ENCODE measurements around the gene FGF12. TPM values are rescaled to one million over a fixed set of nuclear protein-coding genes. Genes with fewer than 3 reads are reported as not detected.

Gene FGF12
- polyA plus RNA-seq, 1 experiment: 0.11 TPM

GRCh38 chr3:192246847-192247559, 480.3 kb downstream of the FGF12 start:
- no peak for TF ChIP-seq CTCF (IDR thresholded peaks at IDR 0.05; ENCODE audit: insufficient read depth, low read depth, low read length)
- no peak for DNase-seq (ENCODE audit: low read depth)
- H3K4me3 ChIP-seq (ENCODE audit: low read depth, low read length): no peak overlapping the region
- no peaks in the 10 kb centered on the region for H3K36me3 ChIP-seq (ENCODE audit: control insufficient read depth, insufficient read depth, low read length)
- H3K27me3 ChIP-seq (ENCODE audit: control insufficient read depth, insufficient read depth, low read length): no peaks in the 10 kb centered on the region
- ChIA-PET CTCF (no interaction called here), POLR2A (no interaction called here)

- no peak overlapping the region for H3K4me3 ChIP-seq (ENCODE audit: low read depth, low read length)
- no peak for DNase-seq (ENCODE audit: low read depth)
- H3K27me3 ChIP-seq (ENCODE audit: control insufficient read depth, insufficient read depth, low read length): no peaks in the 10 kb centered on the region
- POLR2A ChIA-PET: no interaction called here
- TF ChIP-seq CTCF (IDR thresholded peaks at IDR 0.05; ENCODE audit: insufficient read depth, low read depth, low read length): no peak
- CTCF ChIA-PET: no interaction called here
- H3K36me3 ChIP-seq (ENCODE audit: control insufficient read depth, insufficient read depth, low read length): no peaks in the 10 kb centered on the region
Measured at GRCh38 chr3:192244591-192244990, 482.8 kb downstream of the FGF12 start.

- no peaks in the 10 kb centered on the region for H3K36me3 ChIP-seq (ENCODE audit: control insufficient read depth, insufficient read depth, low read length)
- DNase-seq (ENCODE audit: low read depth): no peak
- POLR2A ChIA-PET: no interaction called here
- CTCF ChIA-PET: no interaction called here
- H3K4me3 ChIP-seq (ENCODE audit: low read depth, low read length): no peak overlapping the region
- H3K27me3 ChIP-seq (ENCODE audit: control insufficient read depth, insufficient read depth, low read length): no peaks in the 10 kb centered on the region
- TF ChIP-seq CTCF (IDR thresholded peaks at IDR 0.05; ENCODE audit: insufficient read depth, low read depth, low read length): no peak
Measured at GRCh38 chr3:192239956-192240355, 487.4 kb downstream of the FGF12 start.

- H3K4me3 ChIP-seq (ENCODE audit: low read depth, low read length): no peak overlapping the region
- no peaks in the 10 kb centered on the region for H3K27me3 ChIP-seq (ENCODE audit: control insufficient read depth, insufficient read depth, low read length)
- DNase-seq (ENCODE audit: low read depth): no peak
- ChIA-PET CTCF (no interaction called here), POLR2A (no interaction called here)
- TF ChIP-seq CTCF (IDR thresholded peaks at IDR 0.05; ENCODE audit: insufficient read depth, low read depth, low read length): no peak
- H3K36me3 ChIP-seq (ENCODE audit: control insufficient read depth, insufficient read depth, low read length): no peaks in the 10 kb centered on the region
Measured at GRCh38 chr3:192237992-192238608, 489.2 kb downstream of the FGF12 start.

- Histone ChIP-seq H3K36me3 (ENCODE audit: control insufficient read depth, insufficient read depth, low read length) (no peaks in the 10 kb centered on the region), H3K4me3 (ENCODE audit: low read depth, low read length) (no peak overlapping the region), H3K27me3 (ENCODE audit: control insufficient read depth, insufficient read depth, low read length) (no peaks in the 10 kb centered on the region)
- ChIA-PET CTCF (no interaction called here), POLR2A (no interaction called here)
- no peak for TF ChIP-seq CTCF (IDR thresholded peaks at IDR 0.05; ENCODE audit: insufficient read depth, low read depth, low read length)
- no peak for DNase-seq (ENCODE audit: low read depth)
Measured at GRCh38 chr3:192229866-192230265, 497.5 kb downstream of the FGF12 start.
